GM23338 (cell line): Measurements from ENCODE around the gene SH3RF3. TPM values are rescaled to one million over a fixed set of nuclear protein-coding genes. Genes with fewer than 3 reads are reported as not detected.

Experiments used
- ATAC-seq: fragments of 200-7000 bp; cut with Tn5 transposase; 3 replicates; pipeline ENCODE4 v1.9.1; 2020
- DNase-seq: peaks from one replicate; pipeline ENCODE4 v3.0.0-alpha.2; 2015; ENCODE audit warnings: low spot score
- H2AFZ ChIP-seq: fragments of 200-600 bp; sonication (generic); 2 replicates; pipeline ENCODE4 v1.8.0; 2016; ENCODE audit warnings: antibody characterized with exemption, mild to moderate bottlenecking, moderate library complexity
- H3F3A ChIP-seq: fragments of 200-600 bp; sonication (generic); replicated peaks from 2 replicates; pipeline ENCODE4 v1.8.0; 2017; ENCODE audit warnings: antibody characterized with exemption, mixed run types, low read depth
- H3K27ac ChIP-seq: fragments of 200-600 bp; sonication (generic); 2 replicates; pipeline ENCODE4 v1.6.1; 2016; ENCODE audit warnings: low read depth
- H3K27me3 ChIP-seq: fragments of 200-600 bp; sonication (generic); 2 replicates; pipeline ENCODE4 v1.8.0; 2016; ENCODE audit warnings: mild to moderate bottlenecking, mixed run types, moderate library complexity; ENCODE audit not compliant: insufficient read depth
- H3K36me3 ChIP-seq: fragments of 200-600 bp; sonication (generic); 2 replicates; pipeline ENCODE4 v1.8.0; 2016; ENCODE audit warnings: mild to moderate bottlenecking; ENCODE audit not compliant: insufficient read depth
- H3K4me1 ChIP-seq: fragments of 200-600 bp; sonication (generic); 2 replicates; pipeline ENCODE4 v1.8.0; 2016; ENCODE audit warnings: mild to moderate bottlenecking, moderate library complexity; ENCODE audit not compliant: insufficient read depth
- H3K4me2 ChIP-seq: fragments of 200-600 bp; sonication (generic); 2 replicates; pipeline ENCODE4 v1.7.1; 2017; ENCODE audit warnings: mixed run types
- H3K4me3 ChIP-seq: fragments of 200-600 bp; sonication (generic); 2 replicates; pipeline ENCODE4 v1.6.1; 2016; ENCODE audit warnings: mixed run types
- H3K79me2 ChIP-seq: fragments of 200-600 bp; sonication (generic); replicated peaks from 2 replicates; pipeline ENCODE4 v1.8.0; 2017; ENCODE audit warnings: mild to moderate bottlenecking; ENCODE audit not compliant: insufficient read depth
- H3K9me2 ChIP-seq: fragments of 200-600 bp; sonication (generic); 2 replicates; pipeline ENCODE4 v1.8.0; 2017; ENCODE audit not compliant: insufficient read depth
- H4K20me1 ChIP-seq: fragments of 200-600 bp; sonication (generic); replicated peaks from 2 replicates; pipeline ENCODE4 v1.8.0; 2017; ENCODE audit warnings: mild to moderate bottlenecking; ENCODE audit not compliant: insufficient read depth
- H3K27ac Mint-ChIP-seq: 2 replicates; pipeline ENCODE4 v1.8.0; 2020; ENCODE audit warnings: inconsistent platforms, mild to moderate bottlenecking, moderate library complexity, mixed read lengths
- H3K27me3 Mint-ChIP-seq: 3 replicates; pipeline ENCODE4 v1.8.0; 2022; ENCODE audit warnings: low read depth, mild to moderate bottlenecking, moderate library complexity, mixed read lengths, inconsistent platforms; ENCODE audit not compliant: insufficient read depth, poor library complexity
- H3K36me3 Mint-ChIP-seq: 3 replicates; pipeline ENCODE4 v1.8.0; 2021; ENCODE audit warnings: low read depth, mild to moderate bottlenecking, inconsistent platforms, moderate library complexity, mixed read lengths
- H3K4me1 Mint-ChIP-seq: 3 replicates; pipeline ENCODE4 v1.8.0; 2020; ENCODE audit warnings: mild to moderate bottlenecking, inconsistent platforms, mixed read lengths
- H3K4me3 Mint-ChIP-seq: 3 replicates; pipeline ENCODE4 v1.8.0; 2021; ENCODE audit warnings: moderate library complexity, mild to moderate bottlenecking, inconsistent platforms, mixed read lengths
- H3K9me3 Mint-ChIP-seq: 3 replicates; pipeline ENCODE4 v1.8.0; 2020; ENCODE audit warnings: moderate library complexity, mild to moderate bottlenecking, inconsistent platforms, mixed read lengths
- CREB1 ChIP-seq: fragments of 250-450 bp; sonication (Bioruptor Pico); IDR thresholded peaks from 2 replicates; pipeline ENCODE4 v1.5.0; 2020; ENCODE audit warnings: low read depth, mild to moderate bottlenecking, moderate library complexity
- CTCF ChIP-seq, 2 experiments: fragments of 200-600 bp in 1 of 2; sonication (generic) in 1 of 2; conservative IDR thresholded peaks; 2 replicates each; pipeline versions ENCODE4 v1.5.1 to v1.6.1; 2016 to 2017; ENCODE audit warnings: antibody characterized with exemption in 2 of 2, low read depth in 2 of 2, mild to moderate bottlenecking in 2 of 2, moderate library complexity in 1 of 2
- ETS1 ChIP-seq: IDR thresholded peaks from 2 replicates; pipeline ENCODE4 v1.6.1; 2016; ENCODE audit warnings: antibody characterized with exemption
- EZH2 ChIP-seq: fragments of 200-600 bp; sonication (generic); IDR thresholded peaks from one replicate; pipeline ENCODE4 v1.8.0; 2017; ENCODE audit warnings: antibody characterized with exemption, mild to moderate bottlenecking, low read depth; ENCODE audit not compliant: unreplicated experiment
- EZH2phosphoT487 ChIP-seq: fragments of 200-600 bp; sonication (generic); IDR thresholded peaks from one replicate; pipeline ENCODE4 v1.8.1; 2018; ENCODE audit warnings: antibody characterized with exemption; ENCODE audit not compliant: unreplicated experiment
- JUNB ChIP-seq: IDR thresholded peaks from one replicate; pipeline ENCODE4 v1.6.1; 2016; ENCODE audit warnings: antibody characterized with exemption; ENCODE audit not compliant: unreplicated experiment
- NANOG ChIP-seq: IDR thresholded peaks from 2 replicates; pipeline ENCODE4 v1.6.1; 2016; ENCODE audit warnings: antibody characterized with exemption, borderline replicate concordance
- POLR2AphosphoS5 ChIP-seq: IDR thresholded peaks from 2 replicates; pipeline ENCODE4 v1.6.1; 2016; ENCODE audit warnings: antibody characterized with exemption, low read depth
- REST ChIP-seq: IDR thresholded peaks from one replicate; pipeline ENCODE4 v1.6.1; 2018; ENCODE audit warnings: antibody characterized with exemption; ENCODE audit not compliant: unreplicated experiment
- STAT1 ChIP-seq: IDR thresholded peaks from one replicate; pipeline ENCODE4 v1.6.1; 2016; ENCODE audit warnings: antibody characterized with exemption; ENCODE audit not compliant: unreplicated experiment
- ZNF114 ChIP-seq: fragments of 250-450 bp; sonication (Bioruptor Pico); IDR thresholded peaks from 2 replicates; pipeline ENCODE4 v1.5.0; 2020; ENCODE audit warnings: mild to moderate bottlenecking, moderate library complexity
- ZNF331 ChIP-seq: fragments of 250-450 bp; sonication (Bioruptor Pico); IDR thresholded peaks from 2 replicates; pipeline ENCODE4 v1.5.0; 2020; ENCODE audit warnings: low read depth, mild to moderate bottlenecking, moderate library complexity
- ZNF462 ChIP-seq: fragments of 250-450 bp; sonication (Bioruptor Pico); IDR thresholded peaks from 2 replicates; pipeline ENCODE4 v1.5.0; 2020; ENCODE audit warnings: mild to moderate bottlenecking, moderate library complexity
- polyA plus RNA-seq: library from polyadenylated mRNA; unstranded; fragments of >200 nt; fragmentation: Nextera tagmentation; extraction: Ambion mirVana; gene quantifications from 2 replicates; pipeline ENCODE4 v1.2.1, GENCODE V29; 2016
- total RNA-seq: library from RNA; depleted of rRNA; stranded (reverse); fragments of >200 nt; shearing (Covaris generic); gene quantifications from 2 replicates; pipeline ENCODE4 v1.2.3, GENCODE V29; 2014

The SH3RF3 gene
- total and polyA plus RNA-seq, 2 experiments from 2014 or later, result 0.11 to 0.63 TPM

- DNase-seq, result no peak
- Mint-ChIP-seq H3K4me3 (no peak overlapping the region), H3K27ac (no peak overlapping the region), H3K36me3 (no peaks in the 10 kb centered on the region), H3K27me3 (peaks cover 8% of the 10 kb centered on the region), H3K9me3 (no peaks in the 10 kb centered on the region), H3K4me1 (no peaks in the 10 kb centered on the region)
- Histone ChIP-seq H3K27ac (no peak overlapping the region), H3K36me3 (no peaks in the 10 kb centered on the region), H3F3A (no peaks in the 10 kb centered on the region), H4K20me1 (no peaks in the 10 kb centered on the region), H3K9me2 (0 out of 2 replicates have a peak, but pooled peaks cover 3% of the 10 kb centered on the region), H3K27me3 (no peaks in the 10 kb centered on the region), H3K79me2 (no peaks in the 10 kb centered on the region), H3K4me2 (no peak overlapping the region), H2AFZ (no peak overlapping the region), H3K4me1 (no peaks in the 10 kb centered on the region), H3K4me3 (no peak overlapping the region)
- ATAC-seq, result no peak
- TF ChIP-seq ETS1, result no peak
- no peak for TF ChIP-seq POLR2AphosphoS5
- TF ChIP-seq EZH2, result no peak
- TF ChIP-seq JUNB, result no peak
- no peak for TF ChIP-seq CREB1 (CRISPR knock-in tag)
- no peak for TF ChIP-seq STAT1
- no peak for TF ChIP-seq CTCF (conservative IDR thresholded peaks at IDR 0.05; ENCODE audit: low read depth in 2 of 2)
- no peak for TF ChIP-seq EZH2phosphoT487
- no peak for TF ChIP-seq ZNF114
- no peak for TF ChIP-seq REST
- TF ChIP-seq ZNF331 (CRISPR knock-in tag), result no peak
- no peak for TF ChIP-seq ZNF462 (CRISPR knock-in tag)
- TF ChIP-seq NANOG, result no peak
Observed at GRCh38 chr2:109430329-109430636, 301.3 kb downstream of the SH3RF3 start.
